Mesendoderm (in vitro differentiated cells): ENCODE measurements around the gene CCDC80.

Source experiments
- DNase-seq: peaks from one replicate; pipeline ENCODE4 v3.0.0; 2013
- H2AK5ac ChIP-seq: 2 replicates; pipeline ENCODE4 v1.6.1; 2013; ENCODE audit warnings: low read length, inconsistent platforms
- H2BK120ac ChIP-seq: 2 replicates; pipeline ENCODE4 v1.6.1; 2013; ENCODE audit warnings: low read depth, mild to moderate bottlenecking, low read length, moderate library complexity, mixed read lengths
- H2BK15ac ChIP-seq: replicated peaks from 2 replicates; pipeline ENCODE4 v1.6.1; 2013; ENCODE audit warnings: low read depth, mild to moderate bottlenecking, moderate library complexity
- H2BK5ac ChIP-seq: 2 replicates; pipeline ENCODE4 v1.6.1; 2013; ENCODE audit warnings: low read length, inconsistent platforms
- H3K18ac ChIP-seq: 2 replicates; pipeline ENCODE4 v1.6.1; 2013; ENCODE audit warnings: mild to moderate bottlenecking, low read length, mixed read lengths
- H3K23ac ChIP-seq: one replicate; pipeline ENCODE4 v1.6.1; 2013; ENCODE audit warnings: low read length
- H3K27ac ChIP-seq: 2 replicates; pipeline ENCODE4 v1.5.1; 2013; ENCODE audit warnings: low read depth, mild to moderate bottlenecking, inconsistent platforms, low read length, moderate library complexity
- H3K27me3 ChIP-seq: 2 replicates; pipeline ENCODE4 v1.6.1; 2013; ENCODE audit warnings: low read length, control low read depth, mild to moderate bottlenecking, inconsistent platforms; ENCODE audit not compliant: insufficient read depth, poor library complexity
- H3K36me3 ChIP-seq: 2 replicates; pipeline ENCODE4 v1.6.1; 2013; ENCODE audit warnings: low read length, inconsistent platforms; ENCODE audit not compliant: control insufficient read depth, insufficient read depth
- H3K4ac ChIP-seq: one replicate; pipeline ENCODE4 v1.6.1; 2013; ENCODE audit warnings: low read depth, mild to moderate bottlenecking, low read length, moderate library complexity
- H3K4me1 ChIP-seq: 2 replicates; pipeline ENCODE4 v1.6.1; 2013; ENCODE audit warnings: low read depth, low read length, inconsistent platforms; ENCODE audit not compliant: control insufficient read depth
- H3K4me2 ChIP-seq: 2 replicates; pipeline ENCODE4 v1.6.1; 2013; ENCODE audit warnings: low read length
- H3K4me3 ChIP-seq: 2 replicates; pipeline ENCODE4 v1.5.1; 2013; ENCODE audit warnings: mild to moderate bottlenecking, low read length
- H3K56ac ChIP-seq: one replicate; pipeline ENCODE4 v1.6.1; 2013; ENCODE audit warnings: low read length
- H3K79me1 ChIP-seq: 2 replicates; pipeline ENCODE4 v1.6.1; 2013; ENCODE audit warnings: low read length, inconsistent platforms
- H3K79me2 ChIP-seq: 2 replicates; pipeline ENCODE4 v1.6.1; 2013; ENCODE audit warnings: mild to moderate bottlenecking, low read length; ENCODE audit not compliant: control insufficient read depth, insufficient read depth
- H3K9ac ChIP-seq: 2 replicates; pipeline ENCODE4 v1.6.1; 2013; ENCODE audit warnings: low read length, inconsistent platforms
- H4K5ac ChIP-seq: one replicate; pipeline ENCODE4 v1.6.1; 2013; ENCODE audit warnings: low read length
- H4K8ac ChIP-seq: one replicate; pipeline ENCODE4 v1.6.1; 2013; ENCODE audit warnings: low read depth, mild to moderate bottlenecking, control low read depth, low read length, moderate library complexity
- WGBS: extraction: QIAGEN DNeasy Blood & Tissue Kit; methylation state at CpG from one replicate; pipeline ENCODE4 v1.1.7; 2013; ENCODE audit warnings: low lambda C conversion rate, missing lambda C conversion rate; ENCODE audit not compliant: insufficient coverage; ENCODE audit errors: extremely low coverage; 5-methylcytosine and 5-hydroxymethylcytosine counted together

CCDC80 gene

GRCh38 chr3:112676659-112677234, 35.8 kb upstream of the CCDC80 start:
- Histone ChIP-seq H3K27ac (no peak overlapping the region), H3K27me3 (no peaks in the 10 kb centered on the region), H2BK15ac (no peak overlapping the region), H4K5ac (no peak overlapping the region), H3K4me1 (no peaks in the 10 kb centered on the region), H2AK5ac (no peak overlapping the region), H4K8ac (no peak overlapping the region), H3K4me2 (no peak overlapping the region), H2BK120ac (no peak overlapping the region), H3K23ac (no peak overlapping the region), H3K56ac (no peak overlapping the region), H3K79me1 (no peaks in the 10 kb centered on the region), H3K79me2 (no peaks in the 10 kb centered on the region), H3K18ac (no peak overlapping the region), H3K4me3 (no peak overlapping the region), H3K4ac (no peak overlapping the region), H3K9ac (no peak overlapping the region), H3K36me3 (no peaks in the 10 kb centered on the region), H2BK5ac (no peak overlapping the region)
- peak; percentile 81 for DNase-seq
- WGBS, result no CpG with 5 or more reads among the region's 6 CpGs

GRCh38 chr3:112675943-112676535, 35.1 kb upstream of the CCDC80 start:
- Histone ChIP-seq H3K27ac (no peak overlapping the region), H2BK120ac (no peak overlapping the region), H3K36me3 (no peaks in the 10 kb centered on the region), H3K23ac (no peak overlapping the region), H3K27me3 (no peaks in the 10 kb centered on the region), H3K4ac (no peak overlapping the region), H3K9ac (no peak overlapping the region), H2BK15ac (no peak overlapping the region), H2BK5ac (no peak overlapping the region), H4K5ac (no peak overlapping the region), H3K18ac (no peak overlapping the region), H3K79me2 (no peaks in the 10 kb centered on the region), H2AK5ac (no peak overlapping the region), H3K4me2 (no peak overlapping the region), H3K79me1 (no peaks in the 10 kb centered on the region), H3K4me1 (no peaks in the 10 kb centered on the region), H3K56ac (no peak overlapping the region), H3K4me3 (no peak overlapping the region), H4K8ac (no peak overlapping the region)
- DNase-seq, result no peak
- WGBS, result no CpG with 5 or more reads among the region's 4 CpGs

GRCh38 chr3:112675349-112675748, 34.4 kb upstream of the CCDC80 start:
- Histone ChIP-seq H3K27me3 (no peaks in the 10 kb centered on the region), H3K4me1 (no peaks in the 10 kb centered on the region)

GRCh38 chr3:112672716-112673541, 32.0 kb upstream of the CCDC80 start:
- Histone ChIP-seq H3K4me2 (no peak overlapping the region), H3K27ac (no peak overlapping the region), H4K5ac (no peak overlapping the region), H3K27me3 (no peaks in the 10 kb centered on the region), H3K9ac (no peak overlapping the region), H3K18ac (no peak overlapping the region), H4K8ac (no peak overlapping the region), H3K56ac (no peak overlapping the region), H2BK120ac (no peak overlapping the region), H3K36me3 (no peaks in the 10 kb centered on the region), H3K79me2 (no peaks in the 10 kb centered on the region), H2BK5ac (no peak overlapping the region), H3K79me1 (no peaks in the 10 kb centered on the region), H3K23ac (no peak overlapping the region), H3K4ac (no peak overlapping the region), H3K4me3 (no peak overlapping the region), H2BK15ac (no peak overlapping the region), H3K4me1 (no peaks in the 10 kb centered on the region), H2AK5ac (no peak overlapping the region)
- no peak for DNase-seq
- no CpG with 5 or more reads among the region's 5 CpGs for WGBS

More at GRCh38 chr3:112675349-112675748, 34.4 kb upstream of the CCDC80 start:
- no peaks in the 10 kb centered on the region for H3K79me2 ChIP-seq
- H2AK5ac ChIP-seq, result no peak overlapping the region
- H3K36me3 ChIP-seq, result no peaks in the 10 kb centered on the region
- H3K9ac ChIP-seq, result no peak overlapping the region
- no peak overlapping the region for H3K27ac ChIP-seq
- DNase-seq, result no peak
- no peak overlapping the region for H2BK15ac ChIP-seq
- H2BK120ac ChIP-seq, result no peak overlapping the region
- H3K79me1 ChIP-seq, result no peaks in the 10 kb centered on the region
- no peak overlapping the region for H4K5ac ChIP-seq
- H3K23ac ChIP-seq, result no peak overlapping the region
- no peak overlapping the region for H3K56ac ChIP-seq
- no CpG with 5 or more reads among the region's 6 CpGs for WGBS
- no peak overlapping the region for H3K4me2 ChIP-seq
- H3K4me3 ChIP-seq, result no peak overlapping the region
- H4K8ac ChIP-seq, result no peak overlapping the region
- no peak overlapping the region for H3K18ac ChIP-seq
- no peak overlapping the region for H3K4ac ChIP-seq
- no peak overlapping the region for H2BK5ac ChIP-seq

- Histone ChIP-seq H3K79me1 (no peaks in the 10 kb centered on the region), H3K4me3 (no peak overlapping the region), H3K4me1 (no peaks in the 10 kb centered on the region), H2BK15ac (no peak overlapping the region), H2BK120ac (no peak overlapping the region), H3K4me2 (no peak overlapping the region), H2BK5ac (no peak overlapping the region), H3K79me2 (no peaks in the 10 kb centered on the region), H4K5ac (no peak overlapping the region), H2AK5ac (no peak overlapping the region), H4K8ac (no peak overlapping the region), H3K36me3 (no peaks in the 10 kb centered on the region), H3K27ac (no peak overlapping the region), H3K4ac (no peak overlapping the region), H3K27me3 (no peaks in the 10 kb centered on the region), H3K18ac (no peak overlapping the region), H3K56ac (no peak overlapping the region), H3K9ac (no peak overlapping the region), H3K23ac (no peak overlapping the region)
- WGBS, result no CpG with 5 or more reads among the region's 4 CpGs
- peak; percentile 44 for DNase-seq
Observed at GRCh38 chr3:112671930-112672715, 31.2 kb upstream of the CCDC80 start.
